Upper lobe of left lung (tissue), 6 donors: ENCODE data around the gene TSR2. TPM values are rescaled to one million over a fixed set of nuclear protein-coding genes. Genes with fewer than 3 reads are reported as not detected.
A peak's percentile ranks its signal among the peaks of the same experiment; 100 is the strongest.

Experiments
- ATAC-seq, 2 donors: fragments of 200-7000 bp; cut with Tn5 transposase; one replicate each; pipeline ENCODE4 v1.9.1; 2022; ENCODE audit warnings: mild to moderate bottlenecking in 2 of 2, moderate library complexity in 2 of 2; ENCODE audit not compliant: low FRiP score in 2 of 2
- DNase-seq, 2 donors: peaks; one replicate each; pipeline ENCODE4 v3.0.0-alpha.2; 2019 to 2020
- H3K27ac ChIP-seq, 4 donors: fragments of 200-600 bp; sonication (generic); one replicate each; pipeline ENCODE4 v1.5.1; 2016 to 2019
- H3K27me3 ChIP-seq, 4 donors: fragments of 200-600 bp; sonication (generic); one replicate each; pipeline ENCODE4 v1.5.1; 2017 to 2019
- H3K36me3 ChIP-seq, 4 donors: fragments of 200-600 bp; sonication (generic); one replicate each; pipeline ENCODE4 v1.5.1; 2016 to 2019
- H3K4me1 ChIP-seq, 4 donors: fragments of 200-600 bp; sonication (generic); one replicate each; pipeline ENCODE4 v1.5.1; 2018 to 2019
- H3K4me3 ChIP-seq, 4 donors: fragments of 200-600 bp; sonication (generic); one replicate each; pipeline ENCODE4 v1.5.1; 2017 to 2019; ENCODE audit warnings: mild to moderate bottlenecking in 2 of 4, moderate library complexity in 1 of 4
- H3K9me3 ChIP-seq, 4 donors: fragments of 200-600 bp; sonication (generic); one replicate each; pipeline ENCODE4 v1.5.1; 2018 to 2019
- CTCF ChIP-seq, 6 experiments: fragments of 450-650 bp in 4 of 6; fragments of 200-600 bp in 2 of 6; sonication (generic) in 2 of 6; IDR thresholded peaks; one replicate each; pipeline ENCODE4 v1.5.1; 2016 to 2019; ENCODE audit warnings: antibody characterized with exemption in 6 of 6
- EP300 ChIP-seq, 4 donors: sonication (generic); formaldehyde crosslinking; IDR thresholded peaks; one replicate each; pipeline ENCODE4 v1.5.1; 2017; ENCODE audit warnings: antibody characterized with exemption in 4 of 4, control low read depth in 2 of 4
- POLR2A ChIP-seq, 4 donors: fragments of 450-650 bp; IDR thresholded peaks; one replicate each; pipeline ENCODE4 v1.5.1; 2016 to 2017; ENCODE audit warnings: antibody characterized with exemption in 4 of 4, mild to moderate bottlenecking in 2 of 4
- POLR2AphosphoS5 ChIP-seq, 2 donors: sonication (generic); formaldehyde crosslinking; IDR thresholded peaks; one replicate each; pipeline ENCODE4 v1.5.1; 2017; ENCODE audit warnings: antibody characterized with exemption in 2 of 2
- WGBS, 2 donors: methylation state at CpG; one replicate each; pipeline ENCODE4 v1.1.5; 2017 to 2018; 5-methylcytosine and 5-hydroxymethylcytosine counted together
- total RNA-seq, 6 donors: library from RNA; depleted of rRNA in 4 of 6; stranded (reverse); fragments of >200 nt in 4 of 6; gene quantifications; one replicate each; pipeline versions ENCODE4 v1.1.0 to v1.2.1, GENCODE V29; 2016 to 2021
- donor health status: DM: no; HTN: no; CAD: no; lungs with moderate emphysema.
- donor health status: DM: no; HTN: yes; CAD: no; lungs with severe emphysema.

Gene TSR2
- 10 to 100 TPM; 11.5 to 43.3 (median 24.3) TPM for total RNA-seq

GRCh38 chrX:54439960-54440871 is at the start of gene TSR2:
Gene TSR2, plus strand, starts transcription at chrX:54440404. Its CDS starts 18 bp downstream, at chrX:54440422.
- peak; percentile 40 to 82 for TF ChIP-seq POLR2AphosphoS5 (IDR thresholded peaks at IDR 0.05)
- TF ChIP-seq POLR2A (IDR thresholded peaks at IDR 0.05): peak in 2 of 4 donors; percentile 18 to 66
- no peak for TF ChIP-seq CTCF (IDR thresholded peaks at IDR 0.05)
- Histone ChIP-seq H3K36me3 (peaks cover 0 to 16% (median 6%) of the 10 kb centered on the region in 4 donors), H3K9me3 (no peaks in the 10 kb centered on the region), H3K4me1 (peaks cover 6 to 11% (median 7%) of the 10 kb centered on the region in 4 donors), H3K4me3 (peak within 1 kb of the TSS; percentile 75 to 97 (median 82)), H3K27me3 (no peaks in the 10 kb centered on the region), H3K27ac (peak within 1 kb of the TSS; percentile 56 to 70 (median 64))
- peak; percentile 91 to 99 for ATAC-seq
- 0 to 34% methylated on average over 2 to 40 of the region's 40 CpGs for WGBS, 2 donors
- DNase-seq: peak; percentile 83 to 91

DNA sequence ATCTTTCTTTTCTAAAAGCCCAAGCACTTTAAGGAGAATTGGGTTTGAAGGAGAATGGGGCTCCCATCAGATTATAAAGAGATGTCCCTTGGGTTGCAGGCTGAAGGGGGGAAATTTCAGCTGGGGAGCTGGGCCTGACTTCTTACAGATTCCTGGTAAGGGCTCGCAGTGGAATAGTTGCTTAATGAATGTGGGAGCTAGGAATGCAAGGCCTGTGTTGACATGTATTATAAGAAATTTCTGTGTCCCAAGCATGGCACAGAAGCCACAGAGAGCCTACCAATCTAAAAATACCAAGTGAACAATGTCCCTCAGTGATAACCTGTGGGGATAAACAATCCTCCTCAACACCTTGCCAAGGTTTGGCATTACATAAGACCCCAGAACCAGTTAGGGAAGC is 43.1 kb upstream of the TSR2 start:
- DNase-seq (no peak), ATAC-seq (no peak)
- Histone ChIP-seq H3K27ac (no peak overlapping the region), H3K36me3 (no peaks in the 10 kb centered on the region), H3K4me1 (no peaks in the 10 kb centered on the region), H3K4me3 (no peak overlapping the region), H3K9me3 (no peaks in the 10 kb centered on the region), H3K27me3 (no peaks in the 10 kb centered on the region)
- 71 to 79% methylated on average over 1 of the region's 1 CpG for WGBS, 2 donors
- TF ChIP-seq POLR2A (IDR thresholded peaks at IDR 0.05) (no peak), POLR2AphosphoS5 (IDR thresholded peaks at IDR 0.05) (no peak), EP300 (IDR thresholded peaks at IDR 0.05) (no peak), CTCF (IDR thresholded peaks at IDR 0.05) (no peak)

DNA sequence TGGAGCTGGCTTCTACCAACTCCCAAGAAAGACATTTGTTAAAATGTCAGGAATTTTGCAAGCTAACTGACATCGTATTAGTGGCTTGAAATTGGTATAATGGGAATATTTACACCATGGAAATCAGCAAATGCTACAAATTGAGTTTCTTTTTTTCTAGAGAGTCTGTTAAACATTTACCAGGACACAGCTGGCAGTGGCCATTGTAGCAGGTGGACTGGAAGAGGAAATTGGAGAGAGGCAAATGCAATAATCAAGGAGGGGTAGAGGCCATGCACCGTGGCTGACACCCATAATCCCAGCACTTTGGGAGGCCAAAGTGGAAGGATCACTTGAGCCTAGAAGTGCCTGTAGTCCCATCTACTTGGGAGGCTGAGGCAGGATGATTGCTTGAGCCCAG is 32.9 kb upstream of the TSR2 start:
- no peak for TF ChIP-seq CTCF (IDR thresholded peaks at IDR 0.05)
- TF ChIP-seq POLR2AphosphoS5 (IDR thresholded peaks at IDR 0.05): no peak
- no peak for TF ChIP-seq POLR2A (IDR thresholded peaks at IDR 0.05)
- no peak for TF ChIP-seq EP300 (IDR thresholded peaks at IDR 0.05)
- 52 to 70% methylated on average over 2 of the region's 2 CpGs for WGBS, 2 donors
- H3K4me3 ChIP-seq: no peak overlapping the region

DNA sequence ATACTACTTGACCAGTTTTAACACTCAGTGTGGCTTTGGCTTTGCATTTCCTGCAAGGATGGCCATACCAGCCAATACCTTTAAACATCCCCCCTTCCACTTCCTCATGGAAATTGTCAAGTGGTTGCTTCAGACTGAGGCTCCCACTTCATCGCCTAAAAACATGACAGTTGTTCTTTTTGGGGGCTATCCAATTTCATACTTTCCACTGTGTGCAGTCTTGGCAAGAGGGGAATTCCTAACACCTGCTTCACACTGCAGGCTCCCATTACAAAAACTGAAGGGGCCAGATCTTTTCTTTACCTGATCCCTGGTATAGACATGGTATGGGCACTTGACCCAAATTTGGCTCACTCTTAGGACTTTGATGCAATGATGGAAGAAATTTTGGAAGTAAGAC is 28.5 kb upstream of the TSR2 start:
- DNase-seq: no peak
- no peak for TF ChIP-seq EP300 (IDR thresholded peaks at IDR 0.05)
- TF ChIP-seq POLR2A (IDR thresholded peaks at IDR 0.05): no peak
- TF ChIP-seq CTCF (IDR thresholded peaks at IDR 0.05): no peak
- TF ChIP-seq POLR2AphosphoS5 (IDR thresholded peaks at IDR 0.05): no peak
- H3K27me3 ChIP-seq: no peaks in the 10 kb centered on the region
- WGBS, 2 donors: 24 to 57% methylated on average over 1 of the region's 1 CpG
- no peak overlapping the region for H3K4me3 ChIP-seq
- H3K27ac ChIP-seq: no peak overlapping the region
- no peaks in the 10 kb centered on the region for H3K36me3 ChIP-seq
- no peak for ATAC-seq
- no peaks in the 10 kb centered on the region for H3K9me3 ChIP-seq
- H3K4me1 ChIP-seq: no peaks in the 10 kb centered on the region

More for the DNA sequence above, 32.9 kb upstream of the TSR2 start:
- Histone ChIP-seq H3K4me1 (no peaks in the 10 kb centered on the region), H3K36me3 (no peaks in the 10 kb centered on the region), H3K27ac (no peak overlapping the region), H3K27me3 (no peaks in the 10 kb centered on the region), H3K9me3 (no peaks in the 10 kb centered on the region)
- no peak for DNase-seq
- ATAC-seq: no peak
